GF-D8 (cell line): ENCODE measurements around the gene INO80B.
A peak's percentile ranks its signal among the peaks of the same experiment; 100 is the strongest.
"Not testable (repeated sequence)": the region's sequence is repeated elsewhere in the genome, so short reads cannot be mapped to it uniquely, and the experiment has no call there.

Source experiments
- DNase-seq: peaks from one replicate; lab custom pipeline; 2025; lab: John Stamatoyannopoulos, UW

INO80B gene

GRCh38 chr2:74454654-74455511 lies at the start of gene INO80B:
TSS of gene INO80B (plus strand) at chr2:74455087. CDS start at chr2:74455117, 30 bp downstream.
- peak; percentile 85 for DNase-seq

- no peak for DNase-seq
These were observed 48.9 kb upstream of the INO80B start for GRCh38 chr2:74406035-74406434.

GRCh38 chr2:74407682-74408081 lies 47.2 kb upstream of the INO80B start:
- no peak for DNase-seq

GRCh38 chr2:74413001-74413698 lies 41.7 kb upstream of the INO80B start:
- no peak for DNase-seq

GRCh38 chr2:74414441-74414840 lies 40.4 kb upstream of the INO80B start:
- DNase-seq: no peak

GRCh38 chr2:74414881-74415761 lies 39.8 kb upstream of the INO80B start:
- DNase-seq: no peak

- DNase-seq: no peak
These were observed 39.0 kb upstream of the INO80B start for GRCh38 chr2:74415762-74416395.

DNA sequence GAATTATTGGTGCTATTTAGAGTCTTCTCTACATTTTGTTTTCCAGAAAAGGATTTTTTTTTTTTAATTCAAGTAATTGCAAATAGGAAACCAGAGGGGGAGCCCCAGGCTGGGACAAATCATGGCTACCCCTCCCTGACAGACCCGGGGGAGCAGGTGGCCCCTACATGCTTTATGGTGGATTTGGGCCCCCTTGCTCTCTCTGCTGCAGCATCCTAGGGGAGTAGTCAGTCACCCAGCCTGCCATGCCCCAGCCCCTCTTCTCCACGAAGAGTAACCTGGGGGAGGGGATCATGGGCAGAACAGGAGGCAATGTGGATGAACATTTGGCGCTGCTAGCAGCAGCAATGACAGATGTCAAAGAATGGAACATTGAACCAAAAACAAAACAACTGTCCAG lies 38.1 kb upstream of the INO80B start:
- no peak for DNase-seq

DNA sequence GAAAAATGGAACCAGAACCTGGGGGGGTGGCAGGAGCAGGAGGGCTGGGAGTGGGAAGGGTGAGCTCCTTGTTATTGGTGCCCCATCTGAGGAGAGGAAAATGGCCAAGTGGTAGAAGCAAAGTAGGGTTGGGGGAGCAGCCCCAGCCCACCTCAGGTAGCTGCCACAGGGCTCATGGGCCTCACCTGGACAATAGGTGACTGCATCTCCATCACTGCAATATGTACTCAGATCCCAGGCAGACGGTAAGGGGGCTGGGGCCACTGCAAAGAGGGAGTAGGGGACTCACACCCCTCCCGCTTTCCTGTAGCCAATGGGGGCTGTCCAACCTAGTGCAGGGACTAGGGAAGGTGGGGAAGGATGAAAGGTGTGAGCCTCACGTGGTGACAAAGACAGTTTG lies 37.7 kb upstream of the INO80B start:
- DNase-seq: no peak

- no peak for DNase-seq
These were observed 37.1 kb upstream of the INO80B start for GRCh38 chr2:74417763-74418162.

- no peak for DNase-seq
These were observed 36.6 kb upstream of the INO80B start for GRCh38 chr2:74418312-74418711.

DNA sequence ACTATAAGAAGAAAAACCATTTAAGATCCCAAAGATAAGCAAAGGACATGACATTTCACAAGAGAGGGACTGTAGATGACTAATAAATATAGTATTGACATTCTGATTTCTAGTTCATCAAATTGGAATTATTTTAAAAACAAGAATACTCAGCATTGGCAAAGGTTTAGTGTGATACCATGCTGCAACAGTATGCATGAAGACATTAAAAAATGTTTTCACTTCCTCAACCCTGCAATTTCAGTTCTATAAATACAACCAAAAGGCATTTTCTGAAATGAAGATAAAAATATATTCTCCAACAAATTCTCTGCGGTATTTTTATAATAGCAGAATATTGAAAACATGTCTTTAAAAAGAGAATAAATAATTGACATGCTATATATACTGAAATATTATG lies 35.5 kb upstream of the INO80B start:
- DNase-seq: no peak

DNA sequence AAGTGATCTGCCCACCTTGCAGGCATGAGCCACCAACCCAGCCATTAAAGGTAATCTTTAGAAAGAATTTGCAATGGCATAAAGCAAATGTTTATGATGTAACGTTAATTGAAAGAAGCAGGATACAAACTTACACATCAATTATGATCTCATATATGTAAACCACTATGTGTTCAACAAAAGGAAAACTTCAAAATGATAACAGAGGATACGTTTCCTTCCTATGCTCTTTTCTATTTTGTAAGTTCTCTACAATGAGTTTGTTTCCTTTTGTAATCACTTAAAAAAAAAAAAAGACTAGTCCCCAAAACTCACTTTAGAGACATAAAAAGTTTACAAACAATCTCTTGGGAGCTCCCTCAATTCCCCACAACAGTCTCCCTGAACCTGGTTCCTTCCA lies 34.9 kb upstream of the INO80B start:
- DNase-seq: no peak

DNA sequence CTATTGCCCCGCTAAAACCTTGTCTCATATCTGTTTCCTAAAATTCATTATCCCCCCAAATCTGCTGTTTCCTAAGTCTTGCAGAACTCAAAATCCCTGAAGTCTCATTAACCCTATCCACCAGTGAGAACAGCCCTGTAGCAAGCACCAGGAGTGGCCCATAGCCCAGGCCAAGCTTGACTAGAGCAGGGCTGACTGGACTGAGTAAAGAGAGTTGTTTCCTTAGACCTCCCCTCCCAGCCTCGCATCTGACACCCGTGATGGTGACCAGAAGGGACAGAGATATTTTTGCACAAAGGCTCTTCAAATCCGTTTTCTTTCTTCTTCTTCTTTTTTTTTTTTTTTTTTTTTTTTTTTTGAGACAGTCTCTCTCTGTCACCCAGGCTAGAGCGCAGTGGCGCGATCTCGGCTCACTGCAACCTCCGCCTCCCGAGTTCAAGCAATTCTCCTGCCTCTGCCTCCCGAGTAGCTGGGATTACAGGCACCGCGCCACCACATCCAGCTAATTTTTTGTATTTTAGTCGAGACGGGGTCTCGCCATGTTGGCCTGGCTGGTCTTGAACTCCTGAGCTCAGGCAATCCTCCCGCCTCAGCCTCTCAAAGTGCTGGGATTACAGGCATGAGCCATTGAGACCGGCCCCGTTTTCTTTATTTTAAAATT lies 34.3 kb upstream of the INO80B start:
- DNase-seq: not testable (repeated sequence)

DNA sequence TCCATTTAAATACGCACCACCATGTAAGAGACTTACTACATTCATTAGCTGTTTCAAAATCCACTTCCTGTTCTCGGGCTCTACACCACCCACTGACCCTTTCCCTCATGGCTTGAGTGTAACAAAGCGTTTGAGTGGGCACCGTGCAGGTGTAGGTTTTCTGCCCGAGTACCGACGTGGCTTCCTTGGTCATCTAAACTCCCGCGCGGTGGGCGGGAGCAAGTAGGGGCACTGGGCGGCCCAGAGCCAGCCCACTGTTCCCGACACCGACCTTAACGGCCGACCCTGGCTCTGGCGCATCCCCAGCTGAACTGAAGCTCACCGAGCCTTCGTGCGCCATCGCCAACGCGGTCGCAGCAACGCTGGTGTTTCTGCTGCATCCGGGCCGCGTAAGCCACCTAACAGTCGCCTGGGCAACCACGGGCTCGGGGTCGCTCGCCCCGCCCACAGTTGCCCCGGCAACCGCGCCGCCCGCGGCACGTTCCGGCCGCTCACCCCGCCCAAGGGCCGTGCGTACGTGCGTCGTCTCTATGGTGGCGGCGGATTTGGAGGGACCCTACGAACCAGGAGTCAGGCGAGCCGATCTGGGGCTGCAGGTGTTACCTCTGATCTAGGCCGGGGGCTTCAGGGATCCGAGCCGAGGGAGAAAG lies 33.5 kb upstream of the INO80B start, which contains the start of the genes C2orf81 and WDR54:
TSS of gene C2orf81 (minus strand) at position 399 of the 650 bp plus-strand sequence. CDS start at position 340, 59 bp downstream.
TSS of gene WDR54 (plus strand) at position 510 of the 650 bp plus-strand sequence. CDS start 424 bp downstream, outside the sequence.
- peak; percentile 25 for DNase-seq

GRCh38 chr2:74423231-74424095 lies 31.4 kb upstream of the INO80B start:
- DNase-seq: no peak

DNA sequence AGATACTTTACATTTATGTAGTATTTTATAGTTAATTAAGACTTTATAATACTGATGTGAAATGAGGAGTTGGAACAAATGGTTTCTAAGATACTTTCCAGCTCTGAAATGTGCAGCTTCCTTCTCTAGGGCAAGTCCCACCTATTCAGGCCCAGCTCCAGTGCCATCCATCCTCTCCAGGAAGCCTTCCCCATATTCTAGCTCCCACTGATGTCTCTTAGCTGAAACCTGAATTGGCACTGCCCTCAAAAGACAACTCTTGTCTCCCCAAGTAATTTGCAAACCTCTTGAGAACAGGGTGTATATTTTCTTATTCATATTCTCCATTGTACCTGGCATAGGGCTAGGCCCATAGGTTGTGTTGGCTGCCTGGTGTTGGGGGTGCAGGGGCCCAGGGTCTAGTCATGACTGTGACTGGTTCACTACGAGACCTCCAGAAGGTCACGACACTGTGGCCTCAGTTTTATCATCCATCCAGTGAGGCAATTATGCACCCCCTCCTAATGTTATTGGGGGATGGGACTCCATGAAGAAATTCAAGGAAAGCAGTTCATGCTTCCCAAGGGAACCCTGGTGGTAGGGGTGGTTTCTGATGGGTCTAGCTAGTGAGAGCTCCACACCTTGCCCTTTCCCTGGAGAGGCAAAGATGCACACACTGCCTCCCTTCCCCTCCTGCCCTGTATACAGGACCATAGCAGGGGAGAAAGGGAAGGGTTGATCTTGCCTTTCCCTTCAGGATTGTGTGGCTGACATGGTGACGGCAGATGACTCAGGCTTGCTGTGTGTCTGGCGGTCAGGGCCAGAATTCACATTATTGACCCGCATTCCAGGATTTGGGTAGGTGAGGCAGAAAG lies 30.5 kb upstream of the INO80B start:
- no peak for DNase-seq

- DNase-seq: no peak
These were observed 29.9 kb upstream of the INO80B start for GRCh38 chr2:74424995-74425406.

GRCh38 chr2:74425523-74425922 lies 29.4 kb upstream of the INO80B start:
- no peak for DNase-seq
